OCI-LY1 (cell line): ENCODE results near the gene PRKCD.

Source experiments
- EZH2 ChIP-seq: fragments of 200-600 bp; sonication (generic), shearing (Covaris generic); IDR thresholded peaks from 2 replicates; pipeline ENCODE4 v1.8.0; 2017; ENCODE audit warnings: borderline replicate concordance, mixed run types, mild to moderate bottlenecking, antibody characterized with exemption, low read length, moderate library complexity, mixed read lengths
- TF ChIP-seq, protein P1 (sequence below): fragments of 200-600 bp; sonication (generic), shearing (Covaris generic); IDR thresholded peaks from 2 replicates; pipeline ENCODE4 v1.5.1; 2017; ENCODE audit warnings: mild to moderate bottlenecking, antibody characterized with exemption, low read length, moderate library complexity, mixed read lengths

- TF ChIP-seq, protein P1, sequence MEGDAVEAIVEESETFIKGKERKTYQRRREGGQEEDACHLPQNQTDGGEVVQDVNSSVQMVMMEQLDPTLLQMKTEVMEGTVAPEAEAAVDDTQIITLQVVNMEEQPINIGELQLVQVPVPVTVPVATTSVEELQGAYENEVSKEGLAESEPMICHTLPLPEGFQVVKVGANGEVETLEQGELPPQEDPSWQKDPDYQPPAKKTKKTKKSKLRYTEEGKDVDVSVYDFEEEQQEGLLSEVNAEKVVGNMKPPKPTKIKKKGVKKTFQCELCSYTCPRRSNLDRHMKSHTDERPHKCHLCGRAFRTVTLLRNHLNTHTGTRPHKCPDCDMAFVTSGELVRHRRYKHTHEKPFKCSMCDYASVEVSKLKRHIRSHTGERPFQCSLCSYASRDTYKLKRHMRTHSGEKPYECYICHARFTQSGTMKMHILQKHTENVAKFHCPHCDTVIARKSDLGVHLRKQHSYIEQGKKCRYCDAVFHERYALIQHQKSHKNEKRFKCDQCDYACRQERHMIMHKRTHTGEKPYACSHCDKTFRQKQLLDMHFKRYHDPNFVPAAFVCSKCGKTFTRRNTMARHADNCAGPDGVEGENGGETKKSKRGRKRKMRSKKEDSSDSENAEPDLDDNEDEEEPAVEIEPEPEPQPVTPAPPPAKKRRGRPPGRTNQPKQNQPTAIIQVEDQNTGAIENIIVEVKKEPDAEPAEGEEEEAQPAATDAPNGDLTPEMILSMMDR = no peak
- no peak for TF ChIP-seq EZH2
Measured at GRCh38 chr3:53183514-53183913, 22.5 kb downstream of the PRKCD start.
